ENCODE results near the gene RAB9A. TPM values are rescaled to one million over a fixed set of nuclear protein-coding genes. Genes with fewer than 3 reads are reported as not detected.

The RAB9A gene
- total RNA-seq, 4 donors from 2014 or later: 37.0 to 49.8 (median 45.1) TPM

- no peak for TF ChIP-seq CTCF (IDR thresholded peaks at IDR 0.05; ENCODE audit: low read depth)
Measured at GRCh38 chrX:13662355-13662791, 26.6 kb upstream of the RAB9A start.

GRCh38 chrX:13664020-13664419, 24.9 kb upstream of the RAB9A start:
- TF ChIP-seq CTCF (IDR thresholded peaks at IDR 0.05; ENCODE audit: low read depth): no peak

- TF ChIP-seq CTCF (IDR thresholded peaks at IDR 0.05; ENCODE audit: low read depth): no peak
Measured at GRCh38 chrX:13666836-13667235, 22.1 kb upstream of the RAB9A start.

- TF ChIP-seq CTCF (IDR thresholded peaks at IDR 0.05; ENCODE audit: low read depth): no peak
Measured at GRCh38 chrX:13667919-13668318, 21.0 kb upstream of the RAB9A start.

GRCh38 chrX:13669246-13669737, 19.6 kb upstream of the RAB9A start:
- no peak for TF ChIP-seq CTCF (IDR thresholded peaks at IDR 0.05; ENCODE audit: low read depth)

GRCh38 chrX:13670197-13670596, 18.7 kb upstream of the RAB9A start:
- TF ChIP-seq CTCF (IDR thresholded peaks at IDR 0.05; ENCODE audit: low read depth): no peak

DNA sequence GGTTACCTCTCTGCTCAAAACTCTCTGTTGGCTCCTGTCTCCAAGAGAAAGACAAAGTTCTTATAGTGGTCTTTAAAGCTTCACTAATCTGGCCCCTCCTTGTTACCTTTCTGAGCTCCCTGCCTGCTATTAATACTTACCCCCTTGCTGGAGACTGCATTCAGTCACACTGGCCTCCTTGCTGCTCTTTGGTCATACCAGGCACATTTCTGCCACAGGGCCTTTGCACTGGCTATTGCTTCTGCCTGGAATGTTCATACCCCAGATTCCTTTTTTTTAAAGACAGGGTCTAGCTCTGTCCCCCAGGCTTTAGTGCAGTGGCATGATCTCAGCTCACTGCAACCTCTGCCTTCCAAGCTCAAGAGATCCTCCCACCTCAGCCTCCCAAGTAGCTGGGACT, 15.9 kb upstream of the RAB9A start:
- TF ChIP-seq CTCF (IDR thresholded peaks at IDR 0.05; ENCODE audit: low read depth): no peak

Measured in subcutaneous adipose tissue (tissue), 4 donors.